MG63 (cell line): Measurements from ENCODE around the gene DCLK3. TPM values are rescaled to one million over a fixed set of nuclear protein-coding genes. Genes with fewer than 3 reads are reported as not detected.

Experiments used
- DNase-seq: peaks from one replicate; pipeline ENCODE4 v3.0.0-alpha.2; 2020
- H3K27me3 ChIP-seq: fragments of 250-450 bp; sonication (Bioruptor Pico); 2 replicates; pipeline ENCODE4 v1.5.1; 2020; ENCODE audit warnings: mild to moderate bottlenecking, moderate library complexity
- H3K36me3 ChIP-seq: fragments of 250-450 bp; sonication (Bioruptor Pico); 2 replicates; pipeline ENCODE4 v1.5.1; 2020; ENCODE audit warnings: mild to moderate bottlenecking, moderate library complexity
- H3K4me3 ChIP-seq: fragments of 250-450 bp; sonication (Bioruptor Pico); 2 replicates; pipeline ENCODE4 v1.5.1; 2020; ENCODE audit warnings: mild to moderate bottlenecking, moderate library complexity
- H3K9me3 ChIP-seq: fragments of 250-450 bp; sonication (Bioruptor Pico); 2 replicates; pipeline ENCODE4 v1.5.1; 2020; ENCODE audit warnings: mild to moderate bottlenecking, moderate library complexity
- total RNA-seq: library from RNA; depleted of rRNA; stranded (reverse); fragments of >200 nt; shearing (Covaris generic); gene quantifications from 2 replicates; pipeline ENCODE4 v1.2.3, GENCODE V29; 2014; ENCODE audit warnings: low replicate concordance; rRNA removed

The DCLK3 gene
- total RNA-seq, 1 experiment from 2014 or later = not detected

DNA sequence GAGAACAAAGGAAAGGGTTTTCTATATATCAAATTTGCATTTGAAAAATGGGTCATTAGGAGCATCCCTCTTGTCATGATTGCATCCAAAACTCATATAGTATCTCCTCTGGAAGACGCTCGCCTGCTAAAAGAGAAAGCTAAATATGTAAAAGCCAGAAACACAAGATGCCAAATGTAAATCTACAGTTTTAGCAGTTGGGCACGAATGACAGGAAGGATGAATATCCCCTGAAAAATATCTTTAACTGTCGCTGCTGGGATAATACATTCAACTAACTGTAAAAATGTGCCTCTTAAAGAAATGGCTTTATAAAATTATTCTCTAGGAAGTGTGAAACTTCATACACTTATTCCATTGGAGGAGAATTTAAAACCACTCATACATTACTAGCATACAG is 101.7 kb downstream of the DCLK3 start:
- DNase-seq = no peak
- Histone ChIP-seq H3K36me3 (no peaks in the 10 kb centered on the region), H3K4me3 (no peak overlapping the region), H3K9me3 (no peaks in the 10 kb centered on the region), H3K27me3 (no peaks in the 10 kb centered on the region)

Other genes with a start within 250 kb of the DCLK3 start
- gene TRANK1, start 180.5 kb upstream of the DCLK3 start, total RNA-seq = 1.0 and 3.8 TPM in 2 replicates
- gene EPM2AIP1, start 228.6 kb upstream of the DCLK3 start, total RNA-seq = 2.8 and 5.1 TPM in 2 replicates
- gene MLH1, start 229.0 kb upstream of the DCLK3 start, total RNA-seq = 37.2 and 41.1 TPM in 2 replicates